Measurements from ENCODE around the gene BCAN. TPM values are rescaled to one million over a fixed set of nuclear protein-coding genes. Genes with fewer than 3 reads are reported as not detected.

The BCAN gene
- total and polyA plus RNA-seq, 8 donors, result 0.34 to 0.87 (median 0.61) TPM

DNA sequence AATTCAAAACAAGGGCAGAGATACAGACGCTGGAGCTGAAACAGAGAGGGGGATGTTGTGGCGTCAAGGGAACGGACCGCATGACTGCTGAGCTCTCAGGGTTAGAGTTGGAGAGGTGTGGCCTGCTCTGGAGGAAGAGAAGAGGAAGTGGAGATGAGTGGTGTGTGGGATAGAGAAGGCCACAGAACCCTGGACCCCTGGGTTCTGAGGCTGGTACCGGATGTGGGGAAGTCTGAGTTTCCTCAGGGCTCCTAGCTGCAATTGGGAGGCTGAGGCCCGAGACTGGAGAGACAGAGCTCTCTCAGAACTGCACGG is 1.8 kb downstream of the BCAN start:
- Histone ChIP-seq H3K4me1 (peaks cover 10 to 11% of the 10 kb centered on the region in 2 donors), H3K9me3 (no peaks in the 10 kb centered on the region), H3K27me3 (peaks cover 65 to 100% of the 10 kb centered on the region in 2 donors), H3K4me3 (no peak overlapping the region), H3K27ac (no peak overlapping the region), H3K36me3 (no peaks in the 10 kb centered on the region)
- intact Hi-C loops (cut with DNase I), result no loop called here
- DNase-seq (no peak), ATAC-seq (no peak)
- TF ChIP-seq, protein P1, sequence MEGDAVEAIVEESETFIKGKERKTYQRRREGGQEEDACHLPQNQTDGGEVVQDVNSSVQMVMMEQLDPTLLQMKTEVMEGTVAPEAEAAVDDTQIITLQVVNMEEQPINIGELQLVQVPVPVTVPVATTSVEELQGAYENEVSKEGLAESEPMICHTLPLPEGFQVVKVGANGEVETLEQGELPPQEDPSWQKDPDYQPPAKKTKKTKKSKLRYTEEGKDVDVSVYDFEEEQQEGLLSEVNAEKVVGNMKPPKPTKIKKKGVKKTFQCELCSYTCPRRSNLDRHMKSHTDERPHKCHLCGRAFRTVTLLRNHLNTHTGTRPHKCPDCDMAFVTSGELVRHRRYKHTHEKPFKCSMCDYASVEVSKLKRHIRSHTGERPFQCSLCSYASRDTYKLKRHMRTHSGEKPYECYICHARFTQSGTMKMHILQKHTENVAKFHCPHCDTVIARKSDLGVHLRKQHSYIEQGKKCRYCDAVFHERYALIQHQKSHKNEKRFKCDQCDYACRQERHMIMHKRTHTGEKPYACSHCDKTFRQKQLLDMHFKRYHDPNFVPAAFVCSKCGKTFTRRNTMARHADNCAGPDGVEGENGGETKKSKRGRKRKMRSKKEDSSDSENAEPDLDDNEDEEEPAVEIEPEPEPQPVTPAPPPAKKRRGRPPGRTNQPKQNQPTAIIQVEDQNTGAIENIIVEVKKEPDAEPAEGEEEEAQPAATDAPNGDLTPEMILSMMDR (IDR thresholded peaks at IDR 0.05), result no peak

DNA sequence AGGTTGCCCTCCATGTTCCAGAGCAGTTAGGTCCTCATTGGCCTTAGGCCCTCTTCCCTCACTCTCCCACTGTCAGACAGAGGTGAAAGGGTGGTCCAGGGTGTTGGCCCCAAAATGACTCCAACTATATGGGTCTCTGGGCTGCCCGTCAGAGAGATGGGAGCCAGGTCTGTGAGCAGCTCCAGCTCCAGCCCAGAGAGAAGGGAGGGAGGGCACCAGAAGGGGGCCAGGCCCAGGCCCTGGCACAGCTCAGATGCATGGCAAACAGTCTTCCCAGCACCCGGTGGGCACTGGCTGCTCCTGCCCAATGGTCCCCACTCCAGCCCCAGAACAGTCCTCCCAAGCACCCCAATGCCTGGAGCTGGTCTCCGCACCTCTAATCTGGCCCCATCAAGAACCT is 2.2 kb downstream of the BCAN start:
- intact Hi-C loops (cut with DNase I), result no loop called here
- Histone ChIP-seq H3K4me1 (peaks cover 10 to 11% of the 10 kb centered on the region in 2 donors), H3K27ac (no peak overlapping the region), H3K9me3 (no peaks in the 10 kb centered on the region), H3K36me3 (no peaks in the 10 kb centered on the region), H3K4me3 (no peak overlapping the region), H3K27me3 (peaks cover 65 to 100% of the 10 kb centered on the region in 2 donors)
- TF ChIP-seq, protein P1 (IDR thresholded peaks at IDR 0.05), result no peak
- DNase-seq, result no peak
- ATAC-seq, result no peak

DNA sequence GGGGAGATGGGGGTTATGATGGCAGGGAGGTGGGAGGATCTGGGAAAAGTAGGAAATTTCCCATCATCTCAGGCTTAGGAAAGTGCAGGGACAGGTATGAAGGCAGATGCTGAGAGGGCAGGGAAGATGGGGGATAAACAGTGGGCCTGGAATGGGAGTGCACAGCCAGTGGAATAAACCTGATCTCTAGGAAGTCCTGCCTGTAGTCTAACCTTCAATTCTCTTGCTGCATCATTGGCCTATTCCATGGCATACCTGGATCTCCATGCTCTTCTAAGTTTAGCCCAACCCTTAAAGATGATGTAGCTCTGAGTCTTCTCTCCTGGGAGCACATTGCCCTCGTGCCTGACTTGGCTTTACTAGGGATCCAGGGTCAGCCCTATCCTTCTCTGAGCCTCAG is 2.7 kb downstream of the BCAN start:
- Histone ChIP-seq H3K4me3 (no peak overlapping the region), H3K27ac (no peak overlapping the region)
- no peak for ATAC-seq

DNA sequence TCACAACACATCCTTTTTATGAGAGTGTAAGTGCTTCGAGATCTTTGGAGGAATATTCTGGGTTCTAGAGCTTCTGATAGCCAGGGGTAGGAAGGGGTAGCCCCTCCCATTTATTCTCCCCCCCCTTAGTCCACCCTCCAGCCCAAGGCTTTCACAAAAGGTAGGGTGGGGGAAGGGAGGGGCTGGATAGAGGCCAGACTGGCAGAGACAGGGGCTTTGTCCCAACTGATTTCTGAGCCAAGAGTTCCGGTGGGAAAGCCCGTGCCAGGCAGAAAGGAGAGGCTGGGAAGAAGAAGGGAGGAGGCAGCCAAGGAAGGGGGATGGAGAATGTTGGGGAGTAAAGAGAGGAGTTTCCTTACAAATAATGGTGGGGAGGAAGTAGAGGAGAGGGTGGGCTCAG is 3.1 kb downstream of the BCAN start:
- intact Hi-C loops (cut with DNase I), result no loop called here
- Histone ChIP-seq H3K36me3 (no peaks in the 10 kb centered on the region), H3K9me3 (no peaks in the 10 kb centered on the region), H3K4me3 (no peak overlapping the region), H3K27me3 (peaks cover 61 to 100% of the 10 kb centered on the region in 2 donors), H3K4me1 (peaks cover 10 to 11% of the 10 kb centered on the region in 2 donors), H3K27ac (no peak overlapping the region)
- no peak for ATAC-seq
- TF ChIP-seq, protein P1 (IDR thresholded peaks at IDR 0.05), result no peak
- DNase-seq, result no peak

More for the DNA sequence above, 2.7 kb downstream of the BCAN start:
- peaks cover 10 to 11% of the 10 kb centered on the region in 2 donors for H3K4me1 ChIP-seq
- TF ChIP-seq, protein P1 (IDR thresholded peaks at IDR 0.05), result no peak
- no peak for DNase-seq
- peaks cover 61 to 100% of the 10 kb centered on the region in 2 donors for H3K27me3 ChIP-seq
- H3K36me3 ChIP-seq, result no peaks in the 10 kb centered on the region
- H3K9me3 ChIP-seq, result no peaks in the 10 kb centered on the region
- intact Hi-C loops (cut with DNase I), result no loop called here

DNA sequence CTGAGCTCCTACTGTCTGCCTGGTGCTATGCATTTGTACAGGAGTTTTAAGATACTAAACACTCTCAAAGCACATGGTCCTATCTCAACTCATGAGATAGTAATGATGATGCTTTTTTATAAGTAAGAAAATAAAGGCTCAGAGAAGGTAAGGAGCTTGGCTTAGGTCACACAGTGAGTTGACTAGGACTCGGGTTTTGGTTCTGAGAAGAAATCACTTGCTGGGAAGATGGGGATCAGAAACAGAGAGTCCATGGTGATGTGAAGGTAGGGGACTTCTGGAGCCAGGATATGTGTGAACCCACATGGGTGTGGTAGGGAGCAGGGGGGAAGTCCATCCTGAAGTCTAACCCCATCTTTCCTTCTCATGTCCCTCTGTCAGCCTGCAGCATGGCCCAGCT is 3.7 kb downstream of the BCAN start:
- Histone ChIP-seq H3K4me1 (peaks cover 10 to 11% of the 10 kb centered on the region in 2 donors), H3K27ac (no peak overlapping the region), H3K27me3 (peaks cover 56 to 100% of the 10 kb centered on the region in 2 donors), H3K36me3 (no peaks in the 10 kb centered on the region), H3K9me3 (no peaks in the 10 kb centered on the region), H3K4me3 (no peak overlapping the region)
- no peak for DNase-seq
- ATAC-seq, result no peak
- TF ChIP-seq, protein P1 (IDR thresholded peaks at IDR 0.05), result no peak
- intact Hi-C loops (cut with DNase I), result no loop called here
